ENCODE results near the gene PLXNB1. TPM values are rescaled to one million over a fixed set of nuclear protein-coding genes. Genes with fewer than 3 reads are reported as not detected.
"Not testable (repeated sequence)": the region's sequence is repeated elsewhere in the genome, so short reads cannot be mapped to it uniquely, and the experiment has no call there.

The PLXNB1 gene
- total RNA-seq, 2 experiments from 2014 or later, result 2.3 to 2.5 TPM

GRCh38 chr3:48405343-48405881, 24.5 kb downstream of the PLXNB1 start:
- no peak overlapping the region for H3K27ac Mint-ChIP-seq
- DNase-seq, result no peak
- CTCF ChIA-PET, result interaction anchor here (0.9 to 3.1 kb wide), 2 partner anchors 31 to 155 kb away, joined by 3 to 15 read pairs; no protein-coding TSS in a partner anchor
- no peak overlapping the region for H3K4me3 Mint-ChIP-seq
- POLR2A ChIA-PET, result no interaction called here
- H3K4me1 Mint-ChIP-seq, result no peaks in the 10 kb centered on the region
- H3K27me3 Mint-ChIP-seq, result no peaks in the 10 kb centered on the region
- H3K36me3 Mint-ChIP-seq (ENCODE audit: low read depth), result no peaks in the 10 kb centered on the region
- no peaks in the 10 kb centered on the region for H3K9me3 Mint-ChIP-seq

GRCh38 chr3:48404440-48405342, 25.2 kb downstream of the PLXNB1 start:
- no peak for DNase-seq
- H3K4me1 Mint-ChIP-seq, result no peaks in the 10 kb centered on the region
- no peaks in the 10 kb centered on the region for H3K27me3 Mint-ChIP-seq
- H3K36me3 Mint-ChIP-seq (ENCODE audit: low read depth), result no peaks in the 10 kb centered on the region
- ChIA-PET POLR2A (no interaction called here), CTCF (interaction anchor here (0.5 to 3.1 kb wide), 4 partner anchors 10 to 616 kb away, joined by 3 to 15 read pairs (median 4); no protein-coding TSS in a partner anchor)
- H3K9me3 Mint-ChIP-seq, result no peaks in the 10 kb centered on the region
- H3K4me3 Mint-ChIP-seq, result no peak overlapping the region
- H3K27ac Mint-ChIP-seq, result no peak overlapping the region

DNA sequence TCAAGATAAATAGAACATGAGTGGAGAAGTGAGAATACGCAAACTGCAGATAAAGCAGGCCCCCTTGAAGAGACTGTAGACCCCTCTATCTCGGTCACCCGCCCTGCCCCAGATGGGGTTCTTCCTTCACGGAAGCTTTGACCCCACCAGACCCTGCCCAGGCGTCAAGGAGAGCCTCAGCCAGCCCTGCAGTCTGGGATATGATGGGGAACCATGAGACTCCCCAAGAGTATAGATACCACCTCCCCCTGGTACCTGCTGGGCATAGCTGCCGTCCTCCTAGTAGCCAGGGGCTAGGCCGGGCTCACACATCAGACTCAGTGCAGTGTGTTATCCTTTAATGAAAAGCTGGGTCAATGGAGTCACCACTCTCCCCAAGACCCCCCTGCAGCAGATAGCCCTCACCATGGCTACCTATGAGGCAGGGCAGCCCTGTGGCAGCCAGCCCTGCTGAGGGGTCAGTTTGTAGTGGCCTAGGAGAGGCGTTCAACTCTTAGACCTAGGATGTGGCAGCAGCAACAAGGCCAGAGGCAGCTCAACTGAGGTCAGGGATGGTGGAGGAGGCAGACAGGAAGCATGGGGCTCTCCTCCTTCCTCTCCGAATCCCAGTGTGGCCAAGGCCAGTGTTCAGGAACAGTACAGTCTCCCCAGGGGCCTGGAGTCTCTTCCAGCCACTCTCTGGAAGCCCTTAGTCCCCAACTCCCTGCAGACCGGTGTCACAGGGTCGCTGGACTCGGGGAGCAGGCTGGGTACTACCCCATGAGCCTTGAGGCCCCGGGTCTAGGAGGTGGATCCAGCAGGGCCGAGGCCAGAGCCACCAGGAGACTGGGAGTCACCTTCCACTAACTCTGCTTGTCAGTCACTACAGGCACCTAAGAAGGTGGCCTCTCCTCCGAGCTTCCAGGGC, 26.1 kb downstream of the PLXNB1 start:
- no peaks in the 10 kb centered on the region for H3K36me3 Mint-ChIP-seq (ENCODE audit: low read depth)
- POLR2A ChIA-PET, result no interaction called here
- no peak for DNase-seq
- no peak overlapping the region for H3K27ac Mint-ChIP-seq
- H3K4me3 Mint-ChIP-seq, result no peak overlapping the region
- CTCF ChIA-PET, result interaction anchor here (0.5 to 3.1 kb wide), 4 partner anchors 11 to 615 kb away, joined by 3 to 15 read pairs (median 4); no protein-coding TSS in a partner anchor
- H3K27me3 Mint-ChIP-seq, result no peaks in the 10 kb centered on the region
- H3K4me1 Mint-ChIP-seq, result no peaks in the 10 kb centered on the region
- no peaks in the 10 kb centered on the region for H3K9me3 Mint-ChIP-seq

- Mint-ChIP-seq H3K4me1 (no peaks in the 10 kb centered on the region), H3K27ac (no peak overlapping the region), H3K4me3 (no peak overlapping the region), H3K36me3 (ENCODE audit: low read depth) (no peaks in the 10 kb centered on the region), H3K9me3 (no peaks in the 10 kb centered on the region), H3K27me3 (no peaks in the 10 kb centered on the region)
- CTCF ChIA-PET, result interaction anchor here (0.6 to 3.1 kb wide), 3 partner anchors 27 to 209 kb away, joined by 3 to 15 read pairs (median 4); no protein-coding TSS in a partner anchor
- DNase-seq, result no peak
- POLR2A ChIA-PET, result no interaction called here
Measured at GRCh38 chr3:48402907-48403306, 27.0 kb downstream of the PLXNB1 start.

GRCh38 chr3:48402281-48402732, 27.6 kb downstream of the PLXNB1 start:
- H3K27me3 Mint-ChIP-seq, result no peaks in the 10 kb centered on the region
- H3K36me3 Mint-ChIP-seq (ENCODE audit: low read depth), result no peaks in the 10 kb centered on the region
- H3K4me1 Mint-ChIP-seq, result no peaks in the 10 kb centered on the region
- no peak overlapping the region for H3K4me3 Mint-ChIP-seq
- DNase-seq, result peak; percentile 3
- POLR2A ChIA-PET, result no interaction called here
- H3K9me3 Mint-ChIP-seq, result no peaks in the 10 kb centered on the region
- CTCF ChIA-PET, result interaction anchor here (1.0 to 3.1 kb wide), 3 partner anchors 27 to 34 kb away, joined by 3 to 33 read pairs (median 15); no protein-coding TSS in a partner anchor
- no peak overlapping the region for H3K27ac Mint-ChIP-seq

DNA sequence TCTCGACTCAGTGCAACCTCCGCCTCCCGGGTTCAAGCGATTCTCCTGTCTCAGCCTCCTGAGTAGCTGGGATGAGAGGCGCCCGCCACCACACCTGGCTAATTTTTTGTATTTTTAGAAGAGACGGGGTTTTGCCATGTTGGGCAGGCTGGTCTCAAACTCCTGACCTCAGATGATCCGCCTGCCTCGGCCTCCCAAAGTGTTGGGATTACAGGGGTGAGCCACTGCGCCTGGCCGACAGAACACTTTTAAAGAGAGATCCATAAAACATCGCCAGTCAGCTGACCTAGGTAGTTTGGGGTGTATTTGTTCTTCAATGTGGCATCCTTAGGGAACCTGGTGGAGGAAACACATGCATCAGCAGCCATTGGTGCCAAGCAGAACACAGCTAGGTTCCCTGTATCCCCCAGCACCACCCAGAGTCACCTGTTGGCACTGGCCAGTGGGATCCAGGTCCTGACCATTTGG, 28.4 kb downstream of the PLXNB1 start:
- peak; percentile 0 for DNase-seq
- H3K27me3 Mint-ChIP-seq; POLR2A ChIA-PET; H3K27ac Mint-ChIP-seq; H3K4me1 Mint-ChIP-seq; H3K4me3 Mint-ChIP-seq; H3K36me3 Mint-ChIP-seq (ENCODE audit: low read depth); H3K9me3 Mint-ChIP-seq: not testable (repeated sequence)
- CTCF ChIA-PET, result interaction anchor here (0.6 to 2.3 kb wide), 41 partner anchors 10 to 1454 kb away, joined by 3 to 33 read pairs (median 4); partner anchors contain the start of genes CCDC51, NCKIPSD, PFKFB4 and PLXNB1

- no peaks in the 10 kb centered on the region for H3K27me3 Mint-ChIP-seq
- no peak overlapping the region for H3K4me3 Mint-ChIP-seq
- DNase-seq, result peak; percentile 77
- H3K4me1 Mint-ChIP-seq, result no peaks in the 10 kb centered on the region
- CTCF ChIA-PET, result interaction anchor here (0.6 to 2.3 kb wide), 54 partner anchors 8 to 1454 kb away, joined by 3 to 33 read pairs (median 4); partner anchors contain the start of genes CCDC51, NCKIPSD, PFKFB4 and PLXNB1
- H3K36me3 Mint-ChIP-seq (ENCODE audit: low read depth), result no peaks in the 10 kb centered on the region
- H3K9me3 Mint-ChIP-seq, result no peaks in the 10 kb centered on the region
- POLR2A ChIA-PET, result interaction anchor here (0.6 kb wide), 1 partner anchor 145 kb away, joined by 3 read pairs; no protein-coding TSS in a partner anchor
- no peak overlapping the region for H3K27ac Mint-ChIP-seq
Measured at GRCh38 chr3:48400824-48401433, 29.0 kb downstream of the PLXNB1 start.

DNA sequence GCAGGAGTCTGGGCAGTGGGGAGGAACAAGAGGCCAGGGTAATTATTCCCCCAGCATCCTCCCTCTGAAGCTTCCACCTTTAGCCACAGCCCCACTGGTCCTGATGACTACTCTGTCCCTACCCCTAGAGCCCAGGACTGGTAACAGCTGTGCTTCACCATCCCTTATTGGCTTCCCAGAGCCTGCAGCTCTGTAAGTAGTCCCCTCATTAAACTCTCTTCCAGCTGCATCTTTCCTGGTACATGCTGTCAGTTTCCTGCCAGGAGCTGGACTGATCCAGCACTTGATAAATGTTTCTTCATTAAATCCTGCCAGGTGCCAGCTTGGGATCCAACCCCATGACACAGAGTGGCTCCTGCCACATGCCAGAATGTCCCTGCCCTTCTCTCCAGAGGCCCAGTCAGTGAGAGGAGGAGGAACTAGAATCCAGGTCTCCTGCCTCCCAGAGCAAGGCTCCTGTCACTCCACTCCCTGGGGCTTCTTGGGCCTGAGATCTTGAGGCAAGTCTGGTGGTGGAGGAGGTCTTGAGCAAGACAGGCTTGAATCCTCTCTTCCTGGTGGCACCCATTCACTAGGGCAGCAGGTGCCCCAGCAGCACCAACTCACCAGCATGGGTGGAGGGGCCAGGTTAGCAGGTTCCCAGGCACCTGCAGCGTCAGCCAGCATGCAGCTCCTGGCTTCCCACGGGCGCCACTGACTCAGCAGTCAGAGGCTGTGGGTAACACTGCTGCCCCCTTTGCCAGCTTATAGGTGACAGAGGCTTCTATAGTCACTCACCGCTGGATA, 30.3 kb downstream of the PLXNB1 start:
- Mint-ChIP-seq H3K4me1 (no peaks in the 10 kb centered on the region), H3K36me3 (ENCODE audit: low read depth) (no peaks in the 10 kb centered on the region), H3K27ac (no peak overlapping the region), H3K9me3 (no peaks in the 10 kb centered on the region), H3K27me3 (peaks cover 3% of the 10 kb centered on the region), H3K4me3 (no peak overlapping the region)
- ChIA-PET CTCF (interaction anchor here (1.2 to 2.3 kb wide), 9 partner anchors 9 to 157 kb away, joined by 3 to 19 read pairs (median 8); partner anchors contain the start of gene PFKFB4), POLR2A (no interaction called here)
- no peak for DNase-seq

- Mint-ChIP-seq H3K9me3 (no peaks in the 10 kb centered on the region), H3K36me3 (ENCODE audit: low read depth) (no peaks in the 10 kb centered on the region), H3K4me1 (no peaks in the 10 kb centered on the region), H3K27ac (no peak overlapping the region), H3K4me3 (no peak overlapping the region), H3K27me3 (peaks cover 3% of the 10 kb centered on the region)
- ChIA-PET CTCF (interaction anchor here (0.9 to 1.8 kb wide), 3 partner anchors 37 to 159 kb away, joined by 3 to 8 read pairs (median 3); partner anchors contain the start of genes CCDC51 and TMA7), POLR2A (no interaction called here)
- DNase-seq, result no peak
Measured at GRCh38 chr3:48398701-48399386, 31.0 kb downstream of the PLXNB1 start.

- no peaks in the 10 kb centered on the region for H3K4me1 Mint-ChIP-seq
- H3K27ac Mint-ChIP-seq, result no peak overlapping the region
- no peaks in the 10 kb centered on the region for H3K36me3 Mint-ChIP-seq (ENCODE audit: low read depth)
- CTCF ChIA-PET, result interaction anchor here (0.9 to 1.8 kb wide), 3 partner anchors 38 to 160 kb away, joined by 3 to 8 read pairs (median 3); partner anchors contain the start of genes CCDC51 and TMA7
- no peaks in the 10 kb centered on the region for H3K9me3 Mint-ChIP-seq
- no peak for DNase-seq
- POLR2A ChIA-PET, result no interaction called here
- no peak overlapping the region for H3K4me3 Mint-ChIP-seq
- peaks cover 3% of the 10 kb centered on the region for H3K27me3 Mint-ChIP-seq
Measured at GRCh38 chr3:48397767-48398681, 31.9 kb downstream of the PLXNB1 start.
